ENCODE data around the gene RNF151. TPM values are rescaled to one million over a fixed set of nuclear protein-coding genes. Genes with fewer than 3 reads are reported as not detected.

RNF151 gene
- total and polyA plus RNA-seq, 2 of the 13 experiments (the other 11 are each of a cell fraction or from before 2014, with no cell fraction given): not detected

GRCh38 chr16:1940273-1941161, 26.1 kb upstream of the RNF151 start (continued):
- TF ChIP-seq KDM3A (CRISPR knock-in tag; IDR thresholded peaks at IDR 0.05; ENCODE audit: low read depth): peak; percentile 26; the same call in 1 of the 2 replicates
- TF ChIP-seq ZFP62 (CRISPR knock-in tag; IDR thresholded peaks at IDR 0.05): no peak
- 0 out of 2 replicates have a peak, but pooled peaks have one; percentile 37 for TF ChIP-seq ZNF775 (CRISPR knock-in tag; IDR thresholded peaks at IDR 0.05; ENCODE audit: borderline replicate concordance)
- peak; percentile 64 for TF ChIP-seq ZNF407 (CRISPR knock-in tag; IDR thresholded peaks at IDR 0.05; ENCODE audit: not compliant biosample characterization)
- no peak for TF ChIP-seq ZNF576 (CRISPR knock-in tag; IDR thresholded peaks at IDR 0.05)
- TF ChIP-seq ZFP37 (CRISPR knock-in tag; IDR thresholded peaks at IDR 0.05; ENCODE audit: borderline replicate concordance): no peak; the same call in 1 of the 2 replicates
- TF ChIP-seq ZMYM4 (CRISPR knock-in tag; IDR thresholded peaks at IDR 0.05): peak; percentile 70
- TF ChIP-seq MTERF4 (CRISPR knock-in tag; IDR thresholded peaks at IDR 0.05): peak; percentile 54; the same call in 1 of the 2 replicates
- no peak for TF ChIP-seq GFI1 (CRISPR knock-in tag; IDR thresholded peaks at IDR 0.05; ENCODE audit: borderline replicate concordance)
- peak; percentile 13; the same call in 1 of the 2 replicates for TF ChIP-seq ZNF180 (CRISPR knock-in tag; IDR thresholded peaks at IDR 0.05; ENCODE audit: borderline replicate concordance, low read depth)
- no peak for TF ChIP-seq ZNF382 (CRISPR knock-in tag; IDR thresholded peaks at IDR 0.05; ENCODE audit: borderline replicate concordance)
- TF ChIP-seq SRSF9 (IDR thresholded peaks at IDR 0.05; ENCODE audit: borderline replicate concordance, insufficient read depth, low read depth, low read length, poor library complexity, severe bottlenecking): no peak
- no peak for TF ChIP-seq REXO4 (CRISPR knock-in tag; IDR thresholded peaks at IDR 0.05; ENCODE audit: borderline replicate concordance)
- TF ChIP-seq KLF16 (CRISPR knock-in tag; IDR thresholded peaks at IDR 0.05): peak in 1 of 2 experiments; percentile 42; a peak in 1 of 4 replicates
- peak; percentile 77; the same call in 1 of the 2 replicates for TF ChIP-seq FOXJ3 (CRISPR knock-in tag; IDR thresholded peaks at IDR 0.05; ENCODE audit: borderline replicate concordance)
- TF ChIP-seq MAFK (conservative IDR thresholded peaks at IDR 0.05 in 1 of 2, IDR thresholded peaks at IDR 0.05 in 1 of 2; ENCODE audit: low read length in 2 of 2): no peak

Data from HepG2 (cell line).